HG03432 (cell line): ENCODE results near the gene ATP5MG.

Experiments used
- ATAC-seq: cut with Tn5 transposase; IDR thresholded peaks from one replicate; pipeline ENCODE4 v1.9.1; 2021; ENCODE audit warnings: mild to moderate bottlenecking, moderate library complexity; ENCODE audit not compliant: unreplicated experiment

Gene ATP5MG

GRCh38 chr11:118441770-118442275 is 40.4 kb downstream of the ATP5MG start:
- no peak for ATAC-seq

GRCh38 chr11:118442301-118442700 is 40.9 kb downstream of the ATP5MG start:
- ATAC-seq = no peak

- ATAC-seq = no peak
Measured at GRCh38 chr11:118442908-118443589, 41.6 kb downstream of the ATP5MG start.

- ATAC-seq = peak; percentile 56
Measured at GRCh38 chr11:118443590-118444218, 42.3 kb downstream of the ATP5MG start.

- ATAC-seq = no peak
Measured at GRCh38 chr11:118447423-118447822, 46.0 kb downstream of the ATP5MG start.

GRCh38 chr11:118448294-118448693 is 46.9 kb downstream of the ATP5MG start:
- peak; percentile 84 for ATAC-seq

- no peak for ATAC-seq
Measured at GRCh38 chr11:118449316-118449918, 48.0 kb downstream of the ATP5MG start.

GRCh38 chr11:118450451-118450850 is 49.0 kb downstream of the ATP5MG start:
- ATAC-seq = no peak
